SIG-M5 treated with dmso at 0.1 percent for 504 hours (cell line): ENCODE data around the gene ANKRD18A.
A peak's percentile ranks its signal among the peaks of the same experiment; 100 is the strongest.

Experiments
- DNase-seq: peaks from one replicate; lab custom pipeline; 2025; ENCODE audit not compliant: unreplicated experiment; lab: John Stamatoyannopoulos, UW

Gene ANKRD18A

GRCh38 chr9:38620483-38621433 is at the start of gene ANKRD18A:
ANKRD18A (minus strand) TSS chr9:38620596; CDS start chr9:38620285, 311 bp downstream.
- peak; percentile 76 for DNase-seq

GRCh38 chr9:38668791-38669466 is 48.5 kb upstream of the ANKRD18A start:
- no peak for DNase-seq

- no peak for DNase-seq
These were observed 42.6 kb upstream of the ANKRD18A start for GRCh38 chr9:38662763-38663593.

- DNase-seq, result no peak
These were observed 39.1 kb upstream of the ANKRD18A start for GRCh38 chr9:38659538-38659937.

GRCh38 chr9:38656896-38657295 is 36.5 kb upstream of the ANKRD18A start:
- no peak for DNase-seq

- no peak for DNase-seq
These were observed 32.1 kb upstream of the ANKRD18A start for GRCh38 chr9:38652486-38652885.

- no peak for DNase-seq
These were observed 31.6 kb upstream of the ANKRD18A start for GRCh38 chr9:38652044-38652443.

GRCh38 chr9:38651400-38652042 is 31.1 kb upstream of the ANKRD18A start:
- DNase-seq, result no peak

GRCh38 chr9:38650564-38650963 is 30.2 kb upstream of the ANKRD18A start:
- DNase-seq, result no peak

- DNase-seq, result no peak
These were observed 29.5 kb upstream of the ANKRD18A start for GRCh38 chr9:38649731-38650363.

GRCh38 chr9:38644601-38645000 is 24.2 kb upstream of the ANKRD18A start:
- no peak for DNase-seq

- DNase-seq, result no peak
These were observed 23.4 kb upstream of the ANKRD18A start for GRCh38 chr9:38643815-38644173.

GRCh38 chr9:38642951-38643814 is 22.8 kb upstream of the ANKRD18A start:
- no peak for DNase-seq

GRCh38 chr9:38641985-38642864 is 21.8 kb upstream of the ANKRD18A start:
- DNase-seq, result peak; percentile 49

- no peak for DNase-seq
These were observed 20.7 kb upstream of the ANKRD18A start for GRCh38 chr9:38641142-38641541.

GRCh38 chr9:38639577-38639940 is 19.2 kb upstream of the ANKRD18A start:
- DNase-seq, result no peak

GRCh38 chr9:38638881-38639576 is 18.6 kb upstream of the ANKRD18A start:
- DNase-seq, result no peak

- DNase-seq, result no peak
These were observed 13.9 kb upstream of the ANKRD18A start for GRCh38 chr9:38634315-38634714.
